ENCODE results near the gene PPP2R5E. TPM values are rescaled to one million over a fixed set of nuclear protein-coding genes. Genes with fewer than 3 reads are reported as not detected.

The PPP2R5E gene
- total and polyA plus RNA-seq, 4 donors, result 6.0 to 13.1 (median 8.4) TPM

DNA sequence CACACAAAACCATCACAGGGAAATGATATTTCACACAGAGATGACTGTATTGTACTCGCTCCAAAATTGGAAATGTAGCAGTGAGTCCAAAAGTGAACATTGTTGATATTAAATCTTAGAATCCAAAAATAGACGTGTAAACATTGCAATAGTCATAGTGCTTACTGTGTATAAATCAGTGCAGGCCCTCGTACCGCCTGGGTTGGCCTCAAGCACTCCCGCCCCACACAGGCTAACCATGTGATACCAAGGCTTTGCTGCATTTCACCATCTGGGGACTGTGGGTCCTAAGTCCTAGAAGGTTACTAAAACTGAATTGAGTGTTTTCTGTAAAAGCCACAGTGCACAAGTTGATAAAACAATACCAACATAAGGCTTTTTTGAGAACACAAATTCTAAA is 107.3 kb downstream of the PPP2R5E start:
- H3K9ac ChIP-seq (ENCODE audit: low read depth in 1 of 2, low read length in 2 of 2), result peak overlapping the region in 1 of 2 donors; percentile 41
- DNase-seq (ENCODE audit: low spot score), result no peak
- TF ChIP-seq HNF4A (conservative IDR thresholded peaks at IDR 0.05) (peak; percentile 94 to 95), FOXA1 (IDR thresholded peaks at IDR 0.05) (no peak), JUND (IDR thresholded peaks at IDR 0.05) (peak; percentile 56 to 58), FOXA2 (IDR thresholded peaks at IDR 0.05) (peak; percentile 74), TAF1 (conservative IDR thresholded peaks at IDR 0.05) (peak; percentile 36), RXRA (IDR thresholded peaks at IDR 0.05) (peak; percentile 87 to 90), EGR1 (IDR thresholded peaks at IDR 0.05; ENCODE audit: low read depth in 2 of 2) (no peak), HNF4G (IDR thresholded peaks at IDR 0.05) (peak; percentile 85), RAD21 (IDR thresholded peaks at IDR 0.05) (peak in 1 of 2 donors; percentile 58), YY1 (IDR thresholded peaks at IDR 0.05) (no peak), GABPA (IDR thresholded peaks at IDR 0.05 in 1 of 2, conservative IDR thresholded peaks at IDR 0.05 in 1 of 2) (peak in 1 of 2 donors; percentile 35), NR2F2 (IDR thresholded peaks at IDR 0.05) (no peak), SP1 (IDR thresholded peaks at IDR 0.05) (peak; percentile 95)
- TF ChIP-seq, protein P1, sequence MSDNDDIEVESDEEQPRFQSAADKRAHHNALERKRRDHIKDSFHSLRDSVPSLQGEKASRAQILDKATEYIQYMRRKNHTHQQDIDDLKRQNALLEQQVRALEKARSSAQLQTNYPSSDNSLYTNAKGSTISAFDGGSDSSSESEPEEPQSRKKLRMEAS (IDR thresholded peaks at IDR 0.05), result peak; percentile 71
- TF ChIP-seq, protein P2, sequence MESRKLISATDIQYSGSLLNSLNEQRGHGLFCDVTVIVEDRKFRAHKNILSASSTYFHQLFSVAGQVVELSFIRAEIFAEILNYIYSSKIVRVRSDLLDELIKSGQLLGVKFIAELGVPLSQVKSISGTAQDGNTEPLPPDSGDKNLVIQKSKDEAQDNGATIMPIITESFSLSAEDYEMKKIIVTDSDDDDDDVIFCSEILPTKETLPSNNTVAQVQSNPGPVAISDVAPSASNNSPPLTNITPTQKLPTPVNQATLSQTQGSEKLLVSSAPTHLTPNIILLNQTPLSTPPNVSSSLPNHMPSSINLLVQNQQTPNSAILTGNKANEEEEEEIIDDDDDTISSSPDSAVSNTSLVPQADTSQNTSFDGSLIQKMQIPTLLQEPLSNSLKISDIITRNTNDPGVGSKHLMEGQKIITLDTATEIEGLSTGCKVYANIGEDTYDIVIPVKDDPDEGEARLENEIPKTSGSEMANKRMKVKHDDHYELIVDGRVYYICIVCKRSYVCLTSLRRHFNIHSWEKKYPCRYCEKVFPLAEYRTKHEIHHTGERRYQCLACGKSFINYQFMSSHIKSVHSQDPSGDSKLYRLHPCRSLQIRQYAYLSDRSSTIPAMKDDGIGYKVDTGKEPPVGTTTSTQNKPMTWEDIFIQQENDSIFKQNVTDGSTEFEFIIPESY (IDR thresholded peaks at IDR 0.05), result peak; percentile 53
- TF ChIP-seq, protein P3, sequence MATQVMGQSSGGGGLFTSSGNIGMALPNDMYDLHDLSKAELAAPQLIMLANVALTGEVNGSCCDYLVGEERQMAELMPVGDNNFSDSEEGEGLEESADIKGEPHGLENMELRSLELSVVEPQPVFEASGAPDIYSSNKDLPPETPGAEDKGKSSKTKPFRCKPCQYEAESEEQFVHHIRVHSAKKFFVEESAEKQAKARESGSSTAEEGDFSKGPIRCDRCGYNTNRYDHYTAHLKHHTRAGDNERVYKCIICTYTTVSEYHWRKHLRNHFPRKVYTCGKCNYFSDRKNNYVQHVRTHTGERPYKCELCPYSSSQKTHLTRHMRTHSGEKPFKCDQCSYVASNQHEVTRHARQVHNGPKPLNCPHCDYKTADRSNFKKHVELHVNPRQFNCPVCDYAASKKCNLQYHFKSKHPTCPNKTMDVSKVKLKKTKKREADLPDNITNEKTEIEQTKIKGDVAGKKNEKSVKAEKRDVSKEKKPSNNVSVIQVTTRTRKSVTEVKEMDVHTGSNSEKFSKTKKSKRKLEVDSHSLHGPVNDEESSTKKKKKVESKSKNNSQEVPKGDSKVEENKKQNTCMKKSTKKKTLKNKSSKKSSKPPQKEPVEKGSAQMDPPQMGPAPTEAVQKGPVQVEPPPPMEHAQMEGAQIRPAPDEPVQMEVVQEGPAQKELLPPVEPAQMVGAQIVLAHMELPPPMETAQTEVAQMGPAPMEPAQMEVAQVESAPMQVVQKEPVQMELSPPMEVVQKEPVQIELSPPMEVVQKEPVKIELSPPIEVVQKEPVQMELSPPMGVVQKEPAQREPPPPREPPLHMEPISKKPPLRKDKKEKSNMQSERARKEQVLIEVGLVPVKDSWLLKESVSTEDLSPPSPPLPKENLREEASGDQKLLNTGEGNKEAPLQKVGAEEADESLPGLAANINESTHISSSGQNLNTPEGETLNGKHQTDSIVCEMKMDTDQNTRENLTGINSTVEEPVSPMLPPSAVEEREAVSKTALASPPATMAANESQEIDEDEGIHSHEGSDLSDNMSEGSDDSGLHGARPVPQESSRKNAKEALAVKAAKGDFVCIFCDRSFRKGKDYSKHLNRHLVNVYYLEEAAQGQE (IDR thresholded peaks at IDR 0.05), result peak; percentile 29
- TF ChIP-seq, protein P4, sequence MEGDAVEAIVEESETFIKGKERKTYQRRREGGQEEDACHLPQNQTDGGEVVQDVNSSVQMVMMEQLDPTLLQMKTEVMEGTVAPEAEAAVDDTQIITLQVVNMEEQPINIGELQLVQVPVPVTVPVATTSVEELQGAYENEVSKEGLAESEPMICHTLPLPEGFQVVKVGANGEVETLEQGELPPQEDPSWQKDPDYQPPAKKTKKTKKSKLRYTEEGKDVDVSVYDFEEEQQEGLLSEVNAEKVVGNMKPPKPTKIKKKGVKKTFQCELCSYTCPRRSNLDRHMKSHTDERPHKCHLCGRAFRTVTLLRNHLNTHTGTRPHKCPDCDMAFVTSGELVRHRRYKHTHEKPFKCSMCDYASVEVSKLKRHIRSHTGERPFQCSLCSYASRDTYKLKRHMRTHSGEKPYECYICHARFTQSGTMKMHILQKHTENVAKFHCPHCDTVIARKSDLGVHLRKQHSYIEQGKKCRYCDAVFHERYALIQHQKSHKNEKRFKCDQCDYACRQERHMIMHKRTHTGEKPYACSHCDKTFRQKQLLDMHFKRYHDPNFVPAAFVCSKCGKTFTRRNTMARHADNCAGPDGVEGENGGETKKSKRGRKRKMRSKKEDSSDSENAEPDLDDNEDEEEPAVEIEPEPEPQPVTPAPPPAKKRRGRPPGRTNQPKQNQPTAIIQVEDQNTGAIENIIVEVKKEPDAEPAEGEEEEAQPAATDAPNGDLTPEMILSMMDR (IDR thresholded peaks at IDR 0.05; ENCODE audit: low read depth, low read length, missing input control), result no peak
- TF ChIP-seq, protein P5, sequence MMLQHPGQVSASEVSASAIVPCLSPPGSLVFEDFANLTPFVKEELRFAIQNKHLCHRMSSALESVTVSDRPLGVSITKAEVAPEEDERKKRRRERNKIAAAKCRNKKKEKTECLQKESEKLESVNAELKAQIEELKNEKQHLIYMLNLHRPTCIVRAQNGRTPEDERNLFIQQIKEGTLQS (IDR thresholded peaks at IDR 0.05), result no peak
- H3K4me1 ChIP-seq (ENCODE audit: control insufficient read depth in 4 of 4, insufficient read depth in 4 of 4, low read length in 3 of 4), result peaks cover 17 to 54% (median 27%) of the 10 kb centered on the region in 4 donors
- no peaks in the 10 kb centered on the region for H3K27me3 ChIP-seq (ENCODE audit: control insufficient read depth in 4 of 4, insufficient read depth in 4 of 4, low read length in 3 of 4)
- H3K9me3 ChIP-seq (ENCODE audit: control insufficient read depth in 4 of 4, low read length in 3 of 4), result no peaks in the 10 kb centered on the region
- no peaks in the 10 kb centered on the region for H3K36me3 ChIP-seq (ENCODE audit: control insufficient read depth in 4 of 4, insufficient read depth in 3 of 4, low read depth in 1 of 4, low read length in 3 of 4)
- H3K27ac ChIP-seq (ENCODE audit: low read depth in 1 of 2, low read length in 2 of 2), result peak overlapping the region; percentile 90 to 98
- H3K4me3 ChIP-seq (ENCODE audit: low read depth in 1 of 3, low read length in 3 of 3), result no peak overlapping the region
- WGBS, result 19% methylated on average over 5 of the region's 5 CpGs

All from liver (tissue), 9 donors.